SK-N-MC (cell line): Measurements from ENCODE around the gene CLSTN3.

Experiments used
- EZH2 ChIP-seq: fragments of 200-600 bp; sonication (generic); IDR thresholded peaks from one replicate; pipeline ENCODE4 v1.6.1; 2017; ENCODE audit warnings: antibody characterized with exemption
- POLR2AphosphoS5 ChIP-seq: IDR thresholded peaks from 2 replicates; pipeline ENCODE4 v1.6.1; 2012; ENCODE audit warnings: mild to moderate bottlenecking, low read depth, low read length, borderline replicate concordance

DNA sequence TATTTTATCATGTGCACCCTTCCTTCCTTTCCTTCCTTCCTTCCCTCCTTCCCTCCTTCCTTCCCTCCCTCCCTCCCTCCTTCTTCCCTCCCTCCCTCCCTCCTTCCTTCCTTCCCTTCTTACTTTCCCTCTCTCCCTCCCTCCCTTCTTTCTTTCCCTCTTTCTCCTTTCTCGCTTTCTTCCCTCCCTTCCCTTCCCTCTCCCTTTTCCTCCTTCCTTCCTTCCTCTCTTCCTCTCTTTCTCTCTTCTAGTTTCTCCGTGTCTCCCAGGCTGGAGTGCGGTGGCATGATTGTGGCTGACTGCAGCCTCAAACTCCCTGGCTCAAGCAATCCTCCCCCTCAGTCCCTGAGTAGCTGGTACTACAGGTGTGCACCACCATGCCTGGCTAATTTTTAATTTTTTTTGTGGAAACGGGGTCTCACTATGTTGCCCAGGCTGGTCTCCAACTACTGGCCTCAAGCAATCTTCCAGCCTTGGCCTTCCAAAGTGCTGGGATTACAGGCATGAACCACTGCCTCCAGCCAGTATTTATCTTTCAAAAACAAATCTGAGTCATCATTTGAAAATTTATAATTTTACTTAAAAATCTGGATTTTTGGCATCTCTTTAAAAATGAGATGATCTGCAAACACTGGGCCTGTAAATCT lies 29.0 kb upstream of the CLSTN3 start:
- TF ChIP-seq EZH2 (no peak), POLR2AphosphoS5 (no peak)
